Esophagus muscularis mucosa (tissue), 4 donors: ENCODE data around the gene UBE2E2. TPM values are rescaled to one million over a fixed set of nuclear protein-coding genes. Genes with fewer than 3 reads are reported as not detected.

Experiments used
- DNase-seq: peaks from one replicate; pipeline ENCODE4 v3.0.0-alpha.2; 2017; ENCODE audit errors: extremely low spot score
- H3K27ac ChIP-seq, 4 donors: fragments of 200-600 bp; sonication (generic); replicated peaks in 1 of 4; 1 replicate in 3 of 4; 2 replicates in 1 of 4; pipeline ENCODE4 v1.5.1; 2016 to 2019; ENCODE audit warnings: mild to moderate bottlenecking in 1 of 4
- H3K27me3 ChIP-seq, 4 donors: fragments of 200-600 bp; sonication (generic); one replicate each; pipeline versions ENCODE4 v1.5.1 to v1.6.0; 2016 to 2019
- H3K36me3 ChIP-seq, 4 donors: fragments of 200-600 bp; sonication (generic); one replicate each; pipeline ENCODE4 v1.5.1; 2016 to 2019
- H3K4me1 ChIP-seq, 4 donors: fragments of 200-600 bp; sonication (generic); one replicate each; pipeline ENCODE4 v1.5.1; 2016 to 2019
- H3K4me3 ChIP-seq, 4 donors: fragments of 200-600 bp; sonication (generic); 1 replicate in 2 of 4; 2 replicates in 2 of 4; pipeline ENCODE4 v1.5.1; 2016 to 2019; ENCODE audit warnings: mild to moderate bottlenecking in 4 of 4, moderate library complexity in 1 of 4
- H3K9me3 ChIP-seq, 4 donors: fragments of 200-600 bp; sonication (generic); 1 replicate in 3 of 4; 2 replicates in 1 of 4; pipeline ENCODE4 v1.5.1; 2016 to 2019
- CTCF ChIP-seq, 3 experiments: fragments of 200-600 bp in 2 of 3; fragments of 450-650 bp in 1 of 3; sonication (generic) in 2 of 3; IDR thresholded peaks; one replicate each; pipeline ENCODE4 v1.5.1; 2017 to 2019; ENCODE audit warnings: antibody characterized with exemption in 3 of 3, mild to moderate bottlenecking in 2 of 3, moderate library complexity in 1 of 3
- EP300 ChIP-seq: sonication (generic); formaldehyde crosslinking; IDR thresholded peaks from one replicate; pipeline ENCODE4 v1.6.1; 2017; ENCODE audit warnings: antibody characterized with exemption
- POLR2A ChIP-seq: fragments of 450-650 bp; IDR thresholded peaks from one replicate; pipeline ENCODE4 v1.6.1; 2017; ENCODE audit warnings: antibody characterized with exemption, moderate library complexity, mild to moderate bottlenecking, low read depth
- POLR2AphosphoS5 ChIP-seq, 2 donors: sonication (generic); formaldehyde crosslinking; IDR thresholded peaks; one replicate each; pipeline ENCODE4 v1.6.1; 2017; ENCODE audit warnings: antibody characterized with exemption in 2 of 2
- WGBS: methylation state at CpG from one replicate; pipeline ENCODE4 v1.1.5; 2018; 5-methylcytosine and 5-hydroxymethylcytosine counted together
- intact Hi-C: fragments of 100-400 bp; cut with DNase I; formaldehyde crosslinking; loops from one replicate; pipeline ENCODE4 v1.15.1; 2023
- total RNA-seq, 4 donors: library from RNA; depleted of rRNA; stranded (reverse); fragments of >200 nt; gene quantifications; one replicate each; pipeline versions ENCODE4 v1.1.0 to v1.2.1, GENCODE V29; 2016

UBE2E2 gene
- total RNA-seq, 4 donors from 2014 or later, result 53.5 to 143 (median 90.3) TPM

DNA sequence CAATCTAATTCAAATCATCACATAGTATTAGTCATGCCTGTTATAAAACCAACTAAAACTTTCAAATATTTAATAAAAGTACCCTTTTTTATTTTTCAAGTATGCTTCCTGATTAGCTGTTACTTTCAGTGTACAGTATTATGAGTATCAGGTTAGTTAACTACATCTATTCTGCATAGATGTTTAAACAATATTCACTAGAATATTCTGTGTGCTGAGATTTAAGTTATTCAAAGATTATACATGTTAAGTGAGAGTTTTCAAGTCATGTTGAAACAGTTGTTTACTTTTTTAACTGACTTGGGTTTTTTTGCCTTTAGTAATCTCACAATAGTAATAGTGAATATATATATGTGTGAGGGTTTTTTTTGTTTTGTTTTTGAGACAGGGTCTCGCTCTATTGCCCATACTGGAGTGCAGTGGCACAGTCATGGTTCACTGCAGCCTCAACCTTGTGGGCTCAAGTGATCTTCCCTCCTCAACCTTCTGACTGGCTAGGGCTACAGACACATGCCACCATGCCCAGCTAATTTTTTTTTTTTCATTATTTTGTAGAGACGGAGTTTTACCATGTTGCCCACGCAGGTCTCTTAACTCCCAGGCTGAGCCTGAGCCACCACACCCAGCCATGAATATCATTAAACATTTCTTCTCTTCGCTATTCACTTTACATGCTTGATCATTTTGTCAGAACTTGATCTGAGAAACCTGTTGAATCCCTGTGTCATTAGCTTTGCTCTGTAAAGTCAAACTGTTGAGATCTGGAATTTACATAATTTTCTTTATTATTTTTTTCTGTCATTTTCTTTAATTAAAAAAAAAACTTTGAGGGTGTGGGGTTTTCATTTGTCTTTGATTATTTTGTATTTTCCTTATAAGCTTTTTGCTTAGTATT is 316.4 kb downstream of the UBE2E2 start:
- Histone ChIP-seq H3K4me3 (no peak overlapping the region), H3K27me3 (no peaks in the 10 kb centered on the region), H3K4me1 (peaks cover 0 to 14% (median 12%) of the 10 kb centered on the region in 4 donors), H3K27ac (no peak overlapping the region), H3K9me3 (no peaks in the 10 kb centered on the region), H3K36me3 (no peaks in the 10 kb centered on the region)
- no peak for DNase-seq
- TF ChIP-seq EP300, result no peak
- no peak for TF ChIP-seq POLR2AphosphoS5 (IDR thresholded peaks at IDR 0.05)
- no peak for TF ChIP-seq CTCF (IDR thresholded peaks at IDR 0.05)
- no peak for TF ChIP-seq POLR2A
- intact Hi-C loops, result no loop called here
- WGBS, result 90% methylated on average over 4 of the region's 4 CpGs

GRCh38 chr3:23527326-23527725 is 324.2 kb downstream of the UBE2E2 start:
- H3K4me1 ChIP-seq, result no peaks in the 10 kb centered on the region
- intact Hi-C loops, result no loop called here
- H3K27ac ChIP-seq, result no peak overlapping the region
- no peaks in the 10 kb centered on the region for H3K27me3 ChIP-seq
- no peaks in the 10 kb centered on the region for H3K36me3 ChIP-seq
- no peak for DNase-seq
- TF ChIP-seq EP300 (no peak), POLR2A (no peak), POLR2AphosphoS5 (IDR thresholded peaks at IDR 0.05) (no peak)
- no peaks in the 10 kb centered on the region for H3K9me3 ChIP-seq
- WGBS, result 95% methylated on average over 2 of the region's 2 CpGs
- H3K4me3 ChIP-seq, result no peak overlapping the region

- intact Hi-C loops, result no loop called here
- no peak overlapping the region for H3K4me3 ChIP-seq
These were observed 330.5 kb downstream of the UBE2E2 start for GRCh38 chr3:23533596-23533995.

GRCh38 chr3:23533996-23534395 is 330.9 kb downstream of the UBE2E2 start:
- no peak overlapping the region for H3K4me3 ChIP-seq
- TF ChIP-seq CTCF (IDR thresholded peaks at IDR 0.05), result no peak
- TF ChIP-seq POLR2A, result no peak
- no peak for TF ChIP-seq POLR2AphosphoS5 (IDR thresholded peaks at IDR 0.05)
- no peak for TF ChIP-seq EP300
- no peak overlapping the region for H3K27ac ChIP-seq
- H3K9me3 ChIP-seq, result no peaks in the 10 kb centered on the region
- no peak for DNase-seq
- H3K4me1 ChIP-seq, result peaks cover 0 to 13% (median 5%) of the 10 kb centered on the region in 4 donors
- intact Hi-C loops, result no loop called here
- H3K27me3 ChIP-seq, result no peaks in the 10 kb centered on the region
- H3K36me3 ChIP-seq, result no peaks in the 10 kb centered on the region
- WGBS, result 61% methylated on average over 2 of the region's 2 CpGs

More at GRCh38 chr3:23533596-23533995, 330.5 kb downstream of the UBE2E2 start:
- no peak overlapping the region for H3K27ac ChIP-seq
- no peak for DNase-seq
- no peaks in the 10 kb centered on the region for H3K27me3 ChIP-seq
- WGBS, result 95% methylated on average over 11 of the region's 11 CpGs
- peaks cover 0 to 13% (median 5%) of the 10 kb centered on the region in 4 donors for H3K4me1 ChIP-seq
- no peaks in the 10 kb centered on the region for H3K36me3 ChIP-seq
- no peak for TF ChIP-seq CTCF (IDR thresholded peaks at IDR 0.05)
- TF ChIP-seq POLR2AphosphoS5 (IDR thresholded peaks at IDR 0.05), result no peak
- TF ChIP-seq EP300, result no peak
- TF ChIP-seq POLR2A, result no peak
- no peaks in the 10 kb centered on the region for H3K9me3 ChIP-seq

GRCh38 chr3:23537101-23537551 is 334.0 kb downstream of the UBE2E2 start:
- no peak overlapping the region for H3K4me3 ChIP-seq
- TF ChIP-seq POLR2AphosphoS5 (IDR thresholded peaks at IDR 0.05) (no peak), POLR2A (no peak), EP300 (no peak), CTCF (IDR thresholded peaks at IDR 0.05) (no peak)
- 87% methylated on average over 4 of the region's 4 CpGs for WGBS
- H3K4me1 ChIP-seq, result peaks cover 0 to 13% (median 5%) of the 10 kb centered on the region in 4 donors
- no peaks in the 10 kb centered on the region for H3K9me3 ChIP-seq
- no peaks in the 10 kb centered on the region for H3K36me3 ChIP-seq
- H3K27ac ChIP-seq, result no peak overlapping the region
- intact Hi-C loops, result no loop called here
- DNase-seq, result no peak
- H3K27me3 ChIP-seq, result no peaks in the 10 kb centered on the region
